LNCAP (cell line): Measurements from ENCODE around the gene PTK7.

ENCODE experiments used
- TF ChIP-seq, protein P1 (sequence below): fragments of 450-650 bp; IDR thresholded peaks from 2 replicates; pipeline ENCODE4 v1.5.1; 2017; ENCODE audit warnings: mild to moderate bottlenecking

The PTK7 gene

GRCh38 chr6:43180985-43181384 lies 104.9 kb downstream of the PTK7 start:
- TF ChIP-seq, protein P1, sequence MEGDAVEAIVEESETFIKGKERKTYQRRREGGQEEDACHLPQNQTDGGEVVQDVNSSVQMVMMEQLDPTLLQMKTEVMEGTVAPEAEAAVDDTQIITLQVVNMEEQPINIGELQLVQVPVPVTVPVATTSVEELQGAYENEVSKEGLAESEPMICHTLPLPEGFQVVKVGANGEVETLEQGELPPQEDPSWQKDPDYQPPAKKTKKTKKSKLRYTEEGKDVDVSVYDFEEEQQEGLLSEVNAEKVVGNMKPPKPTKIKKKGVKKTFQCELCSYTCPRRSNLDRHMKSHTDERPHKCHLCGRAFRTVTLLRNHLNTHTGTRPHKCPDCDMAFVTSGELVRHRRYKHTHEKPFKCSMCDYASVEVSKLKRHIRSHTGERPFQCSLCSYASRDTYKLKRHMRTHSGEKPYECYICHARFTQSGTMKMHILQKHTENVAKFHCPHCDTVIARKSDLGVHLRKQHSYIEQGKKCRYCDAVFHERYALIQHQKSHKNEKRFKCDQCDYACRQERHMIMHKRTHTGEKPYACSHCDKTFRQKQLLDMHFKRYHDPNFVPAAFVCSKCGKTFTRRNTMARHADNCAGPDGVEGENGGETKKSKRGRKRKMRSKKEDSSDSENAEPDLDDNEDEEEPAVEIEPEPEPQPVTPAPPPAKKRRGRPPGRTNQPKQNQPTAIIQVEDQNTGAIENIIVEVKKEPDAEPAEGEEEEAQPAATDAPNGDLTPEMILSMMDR: no peak

DNA sequence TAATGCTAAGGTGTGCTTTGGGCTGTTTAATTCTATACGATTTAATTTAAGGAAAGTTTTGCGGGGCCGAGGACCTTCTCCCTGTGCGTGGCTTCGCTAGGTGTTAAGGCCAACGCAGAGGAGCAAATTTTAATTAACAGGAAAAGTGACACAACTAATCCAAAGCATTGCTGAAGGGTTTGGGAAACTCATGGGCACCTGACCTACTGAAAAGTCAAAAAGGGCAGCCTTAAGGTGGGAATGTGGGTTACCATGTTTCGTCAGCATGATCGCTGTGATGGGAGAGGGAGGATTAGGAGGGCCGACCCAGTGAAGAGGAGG lies 105.5 kb downstream of the PTK7 start:
- TF ChIP-seq, protein P1: no peak

GRCh38 chr6:43181942-43182860 lies 106.1 kb downstream of the PTK7 start, which contains the start of gene CUL9:
TSS of gene CUL9 (plus strand) at chr6:43182196. CDS start at chr6:43184311, 2,115 bp downstream.
- TF ChIP-seq, protein P1: no peak

- TF ChIP-seq, protein P1: no peak
Measured at GRCh38 chr6:43183441-43183840, 107.3 kb downstream of the PTK7 start.

DNA sequence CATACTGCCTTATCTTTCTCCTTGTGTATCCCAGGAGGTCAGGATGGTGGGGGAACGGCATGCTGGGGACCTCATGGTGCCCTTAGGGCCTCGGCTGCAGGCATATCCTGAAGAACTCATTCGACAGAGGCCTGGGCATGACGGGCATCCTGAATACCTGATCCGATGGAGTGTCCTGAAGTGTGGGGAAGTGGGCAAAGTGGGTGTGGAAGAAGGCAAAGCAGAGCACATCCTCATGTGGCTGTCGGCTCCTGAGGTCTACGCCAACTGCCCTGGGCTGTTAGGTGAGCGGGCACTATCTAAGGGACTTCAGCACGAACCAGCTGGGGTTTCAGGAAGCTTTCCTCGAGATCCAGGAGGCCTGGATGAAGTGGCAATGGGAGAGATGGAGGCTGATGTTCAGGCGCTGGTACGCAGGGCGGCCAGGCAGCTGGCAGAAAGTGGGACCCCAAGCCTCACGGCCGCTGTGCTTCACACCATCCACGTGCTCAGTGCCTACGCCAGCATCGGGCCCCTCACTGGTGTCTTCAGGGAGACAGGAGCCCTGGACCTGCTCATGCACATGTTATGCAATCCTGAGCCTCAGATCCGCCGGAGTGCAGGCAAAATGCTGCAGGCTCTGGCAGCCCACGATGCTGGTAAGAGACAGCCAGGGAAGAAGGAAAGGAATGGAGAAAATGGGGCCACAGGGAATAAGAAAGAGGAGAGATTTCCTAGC lies 108.3 kb downstream of the PTK7 start:
- TF ChIP-seq, protein P1: no peak

GRCh38 chr6:43185391-43185985 lies 109.4 kb downstream of the PTK7 start:
- TF ChIP-seq, protein P1: no peak

GRCh38 chr6:43186019-43186418 lies 109.9 kb downstream of the PTK7 start:
- TF ChIP-seq, protein P1: no peak
